Globus pallidus (tissue), 1 donor: ENCODE data around the gene OXT.
"Not testable (repeated sequence)": the region's sequence is repeated elsewhere in the genome, so short reads cannot be mapped to it uniquely, and the experiment has no call there.

Experiments
- DNase-seq: peaks from one replicate; pipeline ENCODE4 v3.0.0-alpha.2; 2015; ENCODE audit warnings: low spot score

The OXT gene

GRCh38 chr20:3047486-3048419, 23.7 kb upstream of the OXT start:
- DNase-seq = no peak

- no peak for DNase-seq
Observed at GRCh38 chr20:3051385-3052019, 19.9 kb upstream of the OXT start.

- no peak for DNase-seq
Observed at GRCh38 chr20:3059489-3059888, 11.9 kb upstream of the OXT start.

GRCh38 chr20:3064119-3064518, 7.3 kb upstream of the OXT start:
- DNase-seq = not testable (repeated sequence)

- no peak for DNase-seq
Observed at GRCh38 chr20:3067139-3068014, 4.0 kb upstream of the OXT start.

GRCh38 chr20:3068075-3068474, 3.3 kb upstream of the OXT start:
- DNase-seq = no peak

GRCh38 chr20:3068986-3069900, 2.2 kb upstream of the OXT start:
- DNase-seq = no peak

GRCh38 chr20:3070725-3071124, 695 bp upstream of the OXT start:
- DNase-seq = no peak

GRCh38 chr20:3071266-3071609, 182 bp upstream of the OXT start:
- no peak for DNase-seq

- DNase-seq = no peak
Observed at GRCh38 chr20:3072530-3073250, 1.3 kb downstream of the OXT start.

- not testable (repeated sequence) for DNase-seq
Observed at GRCh38 chr20:3073251-3073643, 1.8 kb downstream of the OXT start.

GRCh38 chr20:3074812-3075211, 3.4 kb downstream of the OXT start:
- no peak for DNase-seq

GRCh38 chr20:3075315-3075714, 3.9 kb downstream of the OXT start:
- not testable (repeated sequence) for DNase-seq

- no peak for DNase-seq
Observed at GRCh38 chr20:3077618-3078134, 6.3 kb downstream of the OXT start.

- DNase-seq = peak; percentile 29
Observed at GRCh38 chr20:3080939-3081388, 9.5 kb downstream of the OXT start.

GRCh38 chr20:3081641-3082040, 10.2 kb downstream of the OXT start:
- DNase-seq = no peak

GRCh38 chr20:3082306-3082951, 11.0 kb downstream of the OXT start:
- no peak for DNase-seq

GRCh38 chr20:3082955-3083952, 11.8 kb downstream of the OXT start:
- DNase-seq = no peak
